ENCODE results near the gene SNX22. TPM values are rescaled to one million over a fixed set of nuclear protein-coding genes. Genes with fewer than 3 reads are reported as not detected.

The SNX22 gene
- total and polyA plus RNA-seq, 2 of the 8 experiments (the other 6 are each of a cell fraction or from before 2014, with no cell fraction given), result 4.9 TPM

- 93% methylated on average over 4 of the region's 4 CpGs; no CpG with 5 or more reads in 1 of the 2 experiments for WGBS, 2 experiments (ENCODE audit: extremely low coverage in 1 of 2, insufficient coverage in 1 of 2, insufficient read length in 1 of 2, insufficient replicate concordance in 2 of 2, low coverage in 1 of 2, low lambda C conversion rate in 2 of 2, missing lambda C conversion rate in 1 of 2)
- no peak for FAIRE-seq
Measured at GRCh38 chr15:64138331-64138941, 13.1 kb upstream of the SNX22 start.

More at GRCh38 chr15:64138331-64138941, 13.1 kb upstream of the SNX22 start:
- H2BK20ac ChIP-seq (ENCODE audit: low read length), result no peak overlapping the region
- H3K27ac ChIP-seq (ENCODE audit: low read depth, low read length), result no peak overlapping the region
- H3K18ac ChIP-seq (ENCODE audit: extremely low read depth, low read length), result no peak overlapping the region
- no peak overlapping the region for H2BK120ac ChIP-seq (replicated peaks; ENCODE audit: low read depth, low read length)
- peaks cover 8 to 20% (median 13%) of the 10 kb centered on the region in 4 experiments; a peak in 5 of 8 replicates for H3K36me3 ChIP-seq (ENCODE audit: control insufficient read depth in 2 of 4, insufficient read depth in 4 of 4, low read length in 3 of 4)
- no peak overlapping the region for H4K5ac ChIP-seq (ENCODE audit: insufficient read length, low read depth, low read length)
- H2BK12ac ChIP-seq (ENCODE audit: low read depth, low read length), result no peak overlapping the region
- CTCF ChIA-PET (ENCODE audit: partially characterized antibody), result interaction anchor here (0.6 to 2.1 kb wide), 4 partner anchors 8 to 15 kb away, joined by 3 to 7 read pairs (median 4); no protein-coding TSS in a partner anchor
- POLR2A ChIA-PET (ENCODE audit: partially characterized antibody), result interaction anchor here (0.6 to 1.1 kb wide), 4 partner anchors 15 to 886 kb away, joined by 3 to 5 read pairs (median 4); no protein-coding TSS in a partner anchor
- no peak overlapping the region for H3K4me3 ChIP-seq (ENCODE audit: extremely low read depth in 1 of 4, insufficient read depth in 2 of 4, low read depth in 3 of 4, low read length in 4 of 4)
- H3K14ac ChIP-seq (ENCODE audit: insufficient read length), result no peak overlapping the region
- no peak overlapping the region for H3K4ac ChIP-seq (replicated peaks; ENCODE audit: insufficient read length, low read depth, low read length)
- no peaks in the 10 kb centered on the region for H3K79me2 ChIP-seq (ENCODE audit: control insufficient read depth in 1 of 2, insufficient read depth in 2 of 2, low read length in 2 of 2)
- H3K23me2 ChIP-seq (ENCODE audit: low read depth, low read length), result no peaks in the 10 kb centered on the region
- H3K9ac ChIP-seq (replicated peaks in 1 of 4; ENCODE audit: extremely low read depth in 1 of 4, low read depth in 3 of 4, low read length in 3 of 4), result no peak overlapping the region
- peaks cover 0 to 3% of the 10 kb centered on the region in 2 experiments for H4K20me1 ChIP-seq (replicated peaks in 1 of 2; ENCODE audit: control insufficient read depth in 1 of 2, insufficient read depth in 2 of 2, low read length in 2 of 2)
- TF ChIP-seq KDM4A (IDR thresholded peaks at IDR 0.05; ENCODE audit: low read depth, low read length, severe bottlenecking), result no peak
- no peak for TF ChIP-seq EGR1 (IDR thresholded peaks at IDR 0.05; ENCODE audit: borderline replicate concordance, low read depth, low read length)
- no peak for TF ChIP-seq RFX5 (IDR thresholded peaks at IDR 0.05; ENCODE audit: borderline replicate concordance, low read depth, low read length)
- no peak for TF ChIP-seq CEBPB (IDR thresholded peaks at IDR 0.05; ENCODE audit: low read depth, low read length)
- TF ChIP-seq SIRT6 (IDR thresholded peaks at IDR 0.05; ENCODE audit: low read length), result no peak
- TF ChIP-seq PHF8 (conservative IDR thresholded peaks at IDR 0.05; ENCODE audit: low read depth, low read length), result no peak
- no peak for TF ChIP-seq EZH2 (IDR thresholded peaks at IDR 0.05; ENCODE audit: low read depth, low read length, severe bottlenecking)
- no peak for TF ChIP-seq POU5F1 (IDR thresholded peaks at IDR 0.05; ENCODE audit: low read depth, low read length)
- TF ChIP-seq SRF (IDR thresholded peaks at IDR 0.05; ENCODE audit: low read depth, low read length), result no peak
- TF ChIP-seq SP4 (IDR thresholded peaks at IDR 0.05; ENCODE audit: low read length), result no peak
- no peak for TF ChIP-seq CREB1 (IDR thresholded peaks at IDR 0.05)
- no peak for TF ChIP-seq RAD21 (IDR thresholded peaks at IDR 0.05 in 1 of 2, conservative IDR thresholded peaks at IDR 0.05 in 1 of 2; ENCODE audit: low read depth in 2 of 2, low read length in 2 of 2)
- H3K27me3 ChIP-seq (replicated peaks in 1 of 4; ENCODE audit: control insufficient read depth in 3 of 4, extremely low read depth in 1 of 4, insufficient read depth in 3 of 4, low read length in 3 of 4), result no peaks in the 10 kb centered on the region
- no peak overlapping the region for H2AFZ ChIP-seq (ENCODE audit: low read length)
- no peak for DNase-seq (ENCODE audit: low read depth in 1 of 2, low spot score in 2 of 2)
- peaks cover 0 to 6% (median 2%) of the 10 kb centered on the region in 4 experiments; a peak in 1 of 7 replicates for H3K4me1 ChIP-seq (replicated peaks in 1 of 4; ENCODE audit: control insufficient read depth in 3 of 4, insufficient read depth in 4 of 4, low read length in 3 of 4)
- no peak overlapping the region for H2BK15ac ChIP-seq (ENCODE audit: low read length)
- H3K4me2 ChIP-seq (ENCODE audit: insufficient read depth in 1 of 2, low read depth in 2 of 2, low read length in 2 of 2), result no peak overlapping the region
- H2BK5ac ChIP-seq (ENCODE audit: low read depth, low read length), result no peak overlapping the region; the same call in 1 of the 2 replicates
- H4K91ac ChIP-seq (replicated peaks; ENCODE audit: insufficient read length, low read length), result no peak overlapping the region
- peak overlapping the region; percentile 57; the same call in 1 of the 2 replicates for H4K8ac ChIP-seq (ENCODE audit: extremely low read depth, insufficient read depth, low read length)
- H3K79me1 ChIP-seq (ENCODE audit: low read depth, low read length), result no peaks in the 10 kb centered on the region
- no peak overlapping the region for H3K23ac ChIP-seq (ENCODE audit: insufficient read length)
- no peaks in the 10 kb centered on the region for H3K9me3 ChIP-seq (ENCODE audit: insufficient read depth in 2 of 2, low read depth in 1 of 2, low read length in 1 of 2)
- no peak overlapping the region for H3K56ac ChIP-seq (replicated peaks; ENCODE audit: insufficient read length, low read depth, low read length)
- H2AK5ac ChIP-seq (ENCODE audit: low read depth, low read length), result no peak overlapping the region
